B cell (primary cell): ENCODE measurements around the gene SHANK2. TPM values are rescaled to one million over a fixed set of nuclear protein-coding genes. Genes with fewer than 3 reads are reported as not detected.

Experiments used
- ATAC-seq: fragments of 200-7000 bp; cut with Tn5 transposase; one replicate; pipeline ENCODE4 v1.10.0; 2021; ENCODE audit warnings: low read depth, mild to moderate bottlenecking, moderate number of reproducible peaks, moderate library complexity
- CTCF ChIA-PET: fragments of 350-600 bp; sonication (Branson Sonifier 250); formaldehyde crosslinking; loops from one replicate; lab custom pipeline; 2021; ENCODE audit warnings: antibody characterized with exemption, inconsistent platforms; lab: Charles Lee
- POLR2A ChIA-PET: fragments of 350-600 bp; sonication (Branson Sonifier 250); formaldehyde crosslinking; loops from one replicate; lab custom pipeline; 2021; ENCODE audit warnings: antibody characterized with exemption; lab: Charles Lee
- DNase-seq: peaks from one replicate; pipeline ENCODE4 v3.0.0; 2013
- H2AFZ ChIP-seq: 2 replicates; pipeline ENCODE4 v1.6.1; 2012; ENCODE audit warnings: mild to moderate bottlenecking, low read depth, low read length; ENCODE audit not compliant: insufficient read depth, poor library complexity, severe bottlenecking
- H3K27ac ChIP-seq, 2 donors: 1 replicate in 1 of 2; 2 replicates in 1 of 2; pipeline ENCODE4 v1.5.1; 2012 to 2013; ENCODE audit warnings: low read length in 2 of 2, mild to moderate bottlenecking in 2 of 2, moderate library complexity in 1 of 2
- H3K27me3 ChIP-seq, 4 experiments: fragments of 200-600 bp in 1 of 4; sonication (generic) in 1 of 4; replicated peaks in 1 of 4; 1 replicate in 2 of 4; 2 replicates in 2 of 4; pipeline versions ENCODE4 v1.6.1 to v1.7.0; 2013 to 2016; ENCODE audit warnings: low read length in 3 of 4, mild to moderate bottlenecking in 2 of 4, mixed read lengths in 1 of 4, moderate library complexity in 1 of 4; ENCODE audit not compliant: insufficient read depth in 4 of 4, control insufficient read depth in 3 of 4; ENCODE audit errors: control extremely low read depth in 1 of 4
- H3K36me3 ChIP-seq, 2 experiments: replicated peaks in 1 of 2; 1 replicate in 1 of 2; 2 replicates in 1 of 2; pipeline versions ENCODE4 v1.6.1 to v1.7.1; 2013; ENCODE audit warnings: low read length in 1 of 2; ENCODE audit not compliant: insufficient read depth in 2 of 2, control insufficient read depth in 1 of 2; ENCODE audit errors: control extremely low read depth in 1 of 2, extremely low read depth in 1 of 2
- H3K4me1 ChIP-seq, 2 donors: fragments of 200-600 bp in 1 of 2; sonication (generic) in 1 of 2; 1 replicate in 1 of 2; 2 replicates in 1 of 2; pipeline versions ENCODE4 v1.5.1 to v1.6.1; 2013 to 2017; ENCODE audit warnings: low read length in 2 of 2; ENCODE audit not compliant: control insufficient read depth in 2 of 2, insufficient read depth in 2 of 2
- H3K4me2 ChIP-seq: replicated peaks from 2 replicates; pipeline ENCODE3; 2012; ENCODE audit warnings: mild to moderate bottlenecking, low read depth, low read length; ENCODE audit not compliant: poor library complexity, severe bottlenecking
- H3K4me3 ChIP-seq, 5 experiments: fragments of 200-600 bp in 1 of 5; sonication (generic) in 1 of 5; 1 replicate in 3 of 5; 2 replicates in 2 of 5; pipeline versions ENCODE4 v1.5.1 to v1.7.0; 2011 to 2016; ENCODE audit warnings: low read length in 4 of 5, mild to moderate bottlenecking in 4 of 5, low read depth in 2 of 5, control low read depth in 1 of 5, moderate library complexity in 1 of 5; ENCODE audit not compliant: insufficient read depth in 1 of 5; ENCODE audit errors: control extremely low read depth in 1 of 5, extremely low read depth in 1 of 5
- H3K79me2 ChIP-seq: fragments of 200-600 bp; sonication (generic); one replicate; pipeline ENCODE4 v1.6.0; 2016; ENCODE audit warnings: low read length; ENCODE audit not compliant: control insufficient read depth, insufficient read depth
- H3K9ac ChIP-seq: fragments of 200-600 bp; sonication (generic); 2 replicates; pipeline ENCODE4 v1.6.1; 2017; ENCODE audit warnings: mild to moderate bottlenecking, low read length, moderate library complexity
- H3K9me3 ChIP-seq, 3 donors: one replicate each; pipeline versions ENCODE4 v1.6.1 to v1.7.1; 2013; ENCODE audit warnings: low read length in 2 of 3; ENCODE audit not compliant: control insufficient read depth in 2 of 3, insufficient read depth in 1 of 3; ENCODE audit errors: control extremely low read depth in 1 of 3
- H4K20me1 ChIP-seq: 2 replicates; pipeline ENCODE4 v1.6.0; 2012; ENCODE audit warnings: mild to moderate bottlenecking, low read length; ENCODE audit not compliant: insufficient read depth, control insufficient read depth, poor library complexity, severe bottlenecking
- H3K27ac Mint-ChIP-seq: one replicate; pipeline ENCODE4 v1.8.0; 2021; ENCODE audit warnings: mixed read lengths
- H3K27me3 Mint-ChIP-seq: one replicate; pipeline ENCODE4 v1.8.0; 2021; ENCODE audit warnings: mixed read lengths
- H3K4me1 Mint-ChIP-seq: one replicate; pipeline ENCODE4 v1.8.0; 2021; ENCODE audit warnings: mixed read lengths
- H3K4me3 Mint-ChIP-seq: one replicate; pipeline ENCODE4 v1.8.0; 2021; ENCODE audit warnings: mixed read lengths
- H3K9me3 Mint-ChIP-seq: one replicate; pipeline ENCODE4 v1.8.0; 2022; ENCODE audit warnings: mixed read lengths; ENCODE audit not compliant: insufficient read depth
- CTCF ChIP-seq: fragments of 200-600 bp; IDR thresholded peaks from one replicate; pipeline ENCODE4 v1.8.0; 2022; ENCODE audit warnings: antibody characterized with exemption, mild to moderate bottlenecking
- EZH2 ChIP-seq: IDR thresholded peaks from 2 replicates; pipeline ENCODE4 v1.6.1; 2012; ENCODE audit warnings: borderline replicate concordance, low read depth, mild to moderate bottlenecking, moderate library complexity, low read length; ENCODE audit not compliant: insufficient read depth, poor library complexity, severe bottlenecking
- WGBS: methylation state at CpG from one replicate; pipeline ENCODE4 v1.1.5; 2013; ENCODE audit warnings: missing lambda C conversion rate; ENCODE audit not compliant: insufficient coverage; 5-methylcytosine and 5-hydroxymethylcytosine counted together
- intact Hi-C: fragments of 100-400 bp; cut with micrococcal nuclease; formaldehyde crosslinking; loops from one replicate; pipeline ENCODE4 v1.10.0; 2022
- polyA plus RNA-seq: library from polyadenylated mRNA; depleted of rRNA; stranded (reverse); fragments of >200 nt; gene quantifications from 2 replicates; pipeline ENCODE4 v1.2.3, GENCODE V29; 2012
- total RNA-seq, 2 donors: library from RNA; stranded (reverse); fragments of 120-200 nt in 1 of 2; gene quantifications; 1 replicate in 1 of 2; 2 replicates in 1 of 2; pipeline versions ENCODE4 v1.2.3 to v1.2.4, GENCODE V29; 2013 to 2022

Gene SHANK2
- total and polyA plus RNA-seq, 2 donors (not counting 1 experiment from before 2014, with no cell fraction given), result 0.07 to 0.28 TPM

DNA sequence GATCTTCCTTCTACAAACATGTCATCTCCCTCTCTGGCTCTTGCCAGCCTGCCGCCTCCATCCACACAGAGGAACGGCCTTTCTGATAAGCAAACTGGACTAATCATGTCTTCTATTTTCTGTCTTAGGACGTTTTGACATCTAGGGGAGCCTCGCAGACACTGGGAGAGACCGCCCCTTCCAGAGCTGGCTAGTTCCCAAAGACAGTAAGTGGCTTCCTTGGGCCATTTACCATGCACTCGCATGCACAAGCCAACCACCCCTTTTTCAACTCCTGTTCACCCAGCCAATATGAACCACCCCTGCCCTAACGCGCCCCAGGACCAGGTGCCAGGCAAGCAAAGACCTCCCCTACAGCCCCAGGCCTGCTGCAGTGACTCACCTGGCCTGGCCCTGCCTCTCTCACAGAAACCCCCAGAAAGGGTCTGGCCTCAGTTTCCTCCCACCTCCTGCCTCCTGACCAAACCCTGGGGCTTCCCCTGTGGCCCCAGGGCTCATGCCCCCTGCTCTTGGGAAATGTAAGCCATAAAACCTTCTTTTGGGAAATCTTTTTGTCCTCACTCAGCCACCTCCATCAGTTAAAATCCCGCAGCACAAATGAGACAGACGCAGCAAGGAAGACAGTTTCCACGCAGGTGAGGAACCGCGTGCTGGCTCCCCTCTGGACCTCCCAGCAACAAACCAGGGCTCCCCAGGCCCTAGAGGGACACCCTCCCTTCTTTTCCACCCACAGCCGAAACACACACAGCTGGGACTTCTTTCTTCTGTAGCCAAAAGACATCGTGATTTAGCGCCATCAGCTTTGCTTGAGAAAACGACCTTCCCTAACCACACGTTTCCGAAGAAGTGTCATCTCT, 38.5 kb downstream of the SHANK2 start:
- intact Hi-C loops, result no loop called here
- Histone ChIP-seq H2AFZ (no peak overlapping the region), H3K9me3 (peaks cover 0 to 12% (median 0%) of the 10 kb centered on the region in 3 donors), H3K36me3 (no peaks in the 10 kb centered on the region), H3K27ac (no peak overlapping the region), H3K4me1 (no peaks in the 10 kb centered on the region), H4K20me1 (no peaks in the 10 kb centered on the region), H3K79me2 (no peaks in the 10 kb centered on the region), H3K4me2 (no peak overlapping the region), H3K4me3 (no peak overlapping the region), H3K27me3 (peaks cover 0 to 3% (median 0%) of the 10 kb centered on the region in 4 experiments), H3K9ac (no peak overlapping the region)
- ATAC-seq (no peak), DNase-seq (no peak)
- CTCF ChIA-PET, result no interaction called here
- 85% methylated on average over 17 of the region's 19 CpGs for WGBS
- H3K27me3 Mint-ChIP-seq, result peaks cover 19% of the 10 kb centered on the region
- H3K4me1 Mint-ChIP-seq, result no peaks in the 10 kb centered on the region
- no peak overlapping the region for H3K27ac Mint-ChIP-seq
- no peak overlapping the region for H3K4me3 Mint-ChIP-seq
- no peaks in the 10 kb centered on the region for H3K9me3 Mint-ChIP-seq
- POLR2A ChIA-PET, result no interaction called here
- TF ChIP-seq EZH2, result no peak
- TF ChIP-seq CTCF, result no peak

- Histone ChIP-seq H2AFZ (no peak overlapping the region), H3K9ac (no peak overlapping the region), H3K4me2 (no peak overlapping the region), H3K9me3 (peaks cover 0 to 18% (median 1%) of the 10 kb centered on the region in 3 donors), H3K79me2 (no peaks in the 10 kb centered on the region), H3K27me3 (peaks cover 0 to 3% (median 0%) of the 10 kb centered on the region in 4 experiments), H4K20me1 (no peaks in the 10 kb centered on the region), H3K4me3 (no peak overlapping the region), H3K4me1 (no peaks in the 10 kb centered on the region), H3K36me3 (no peaks in the 10 kb centered on the region), H3K27ac (no peak overlapping the region)
- no peak for DNase-seq
- ATAC-seq, result no peak
- POLR2A ChIA-PET, result no interaction called here
- no peak overlapping the region for H3K4me3 Mint-ChIP-seq
- no peaks in the 10 kb centered on the region for H3K9me3 Mint-ChIP-seq
- TF ChIP-seq CTCF, result no peak
- no peak for TF ChIP-seq EZH2
- intact Hi-C loops, result no loop called here
- peaks cover 15% of the 10 kb centered on the region for H3K27me3 Mint-ChIP-seq
- H3K27ac Mint-ChIP-seq, result no peak overlapping the region
- CTCF ChIA-PET, result no interaction called here
- 74% methylated on average over 8 of the region's 10 CpGs for WGBS
- H3K4me1 Mint-ChIP-seq, result no peaks in the 10 kb centered on the region
Observed at GRCh38 chr11:71212871-71213559, 39.4 kb downstream of the SHANK2 start.
